HG03469 (cell line): Measurements from ENCODE around the gene HGFAC.
"Not testable (repeated sequence)": the region's sequence is repeated elsewhere in the genome, so short reads cannot be mapped to it uniquely, and the experiment has no call there.

Experiments used
- ATAC-seq: cut with Tn5 transposase; IDR thresholded peaks from one replicate; pipeline ENCODE4 v1.9.1; 2021; ENCODE audit warnings: mild to moderate bottlenecking, moderate library complexity, moderate number of reproducible peaks; ENCODE audit not compliant: unreplicated experiment

HGFAC gene

GRCh38 chr4:3410401-3411135 lies 31.2 kb upstream of the HGFAC start:
- ATAC-seq: no peak

- not testable (repeated sequence) for ATAC-seq
Measured at GRCh38 chr4:3411190-3411589, 30.6 kb upstream of the HGFAC start.

GRCh38 chr4:3411676-3412075 lies 30.1 kb upstream of the HGFAC start:
- ATAC-seq: no peak

GRCh38 chr4:3412257-3413020 lies 29.3 kb upstream of the HGFAC start:
- ATAC-seq: no peak

GRCh38 chr4:3413217-3413671 lies 28.5 kb upstream of the HGFAC start:
- ATAC-seq: no peak

GRCh38 chr4:3413675-3414420 lies 27.9 kb upstream of the HGFAC start:
- ATAC-seq: no peak

GRCh38 chr4:3414421-3415279 lies 27.1 kb upstream of the HGFAC start:
- no peak for ATAC-seq

- no peak for ATAC-seq
Measured at GRCh38 chr4:3415471-3416141, 26.2 kb upstream of the HGFAC start.

- ATAC-seq: no peak
Measured at GRCh38 chr4:3416270-3416669, 25.5 kb upstream of the HGFAC start.

GRCh38 chr4:3416821-3417221 lies 24.9 kb upstream of the HGFAC start:
- ATAC-seq: no peak

GRCh38 chr4:3417448-3417847 lies 24.3 kb upstream of the HGFAC start:
- ATAC-seq: no peak

- no peak for ATAC-seq
Measured at GRCh38 chr4:3418029-3418762, 23.6 kb upstream of the HGFAC start.

GRCh38 chr4:3419836-3420605 lies 21.7 kb upstream of the HGFAC start:
- no peak for ATAC-seq

- ATAC-seq: no peak
Measured at GRCh38 chr4:3420606-3420955, 21.2 kb upstream of the HGFAC start.

GRCh38 chr4:3420956-3421355 lies 20.8 kb upstream of the HGFAC start:
- ATAC-seq: no peak

- ATAC-seq: no peak
Measured at GRCh38 chr4:3421470-3421869, 20.3 kb upstream of the HGFAC start.

GRCh38 chr4:3422241-3422801 lies 19.4 kb upstream of the HGFAC start:
- no peak for ATAC-seq

- no peak for ATAC-seq
Measured at GRCh38 chr4:3422808-3423297, 18.9 kb upstream of the HGFAC start.
